Transverse colon (tissue), 3 donors: ENCODE data around the gene ERFE.

Source experiments
- POLR2A ChIP-seq: fragments of 450-650 bp; IDR thresholded peaks from one replicate; pipeline ENCODE4 v1.6.1; 2016; ENCODE audit warnings: antibody characterized with exemption, mild to moderate bottlenecking, moderate library complexity
- TF ChIP-seq, protein P1 (sequence below), 5 experiments: fragments of 200-600 bp in 3 of 5; fragments of 450-650 bp in 2 of 5; sonication (generic) in 3 of 5; IDR thresholded peaks; 1 replicate in 2 of 5; 2 replicates in 3 of 5; pipeline ENCODE4 v1.5.1; 2016 to 2017; ENCODE audit warnings: antibody characterized with exemption in 5 of 5, inconsistent platforms in 3 of 5, mild to moderate bottlenecking in 2 of 5, moderate library complexity in 1 of 5

DNA sequence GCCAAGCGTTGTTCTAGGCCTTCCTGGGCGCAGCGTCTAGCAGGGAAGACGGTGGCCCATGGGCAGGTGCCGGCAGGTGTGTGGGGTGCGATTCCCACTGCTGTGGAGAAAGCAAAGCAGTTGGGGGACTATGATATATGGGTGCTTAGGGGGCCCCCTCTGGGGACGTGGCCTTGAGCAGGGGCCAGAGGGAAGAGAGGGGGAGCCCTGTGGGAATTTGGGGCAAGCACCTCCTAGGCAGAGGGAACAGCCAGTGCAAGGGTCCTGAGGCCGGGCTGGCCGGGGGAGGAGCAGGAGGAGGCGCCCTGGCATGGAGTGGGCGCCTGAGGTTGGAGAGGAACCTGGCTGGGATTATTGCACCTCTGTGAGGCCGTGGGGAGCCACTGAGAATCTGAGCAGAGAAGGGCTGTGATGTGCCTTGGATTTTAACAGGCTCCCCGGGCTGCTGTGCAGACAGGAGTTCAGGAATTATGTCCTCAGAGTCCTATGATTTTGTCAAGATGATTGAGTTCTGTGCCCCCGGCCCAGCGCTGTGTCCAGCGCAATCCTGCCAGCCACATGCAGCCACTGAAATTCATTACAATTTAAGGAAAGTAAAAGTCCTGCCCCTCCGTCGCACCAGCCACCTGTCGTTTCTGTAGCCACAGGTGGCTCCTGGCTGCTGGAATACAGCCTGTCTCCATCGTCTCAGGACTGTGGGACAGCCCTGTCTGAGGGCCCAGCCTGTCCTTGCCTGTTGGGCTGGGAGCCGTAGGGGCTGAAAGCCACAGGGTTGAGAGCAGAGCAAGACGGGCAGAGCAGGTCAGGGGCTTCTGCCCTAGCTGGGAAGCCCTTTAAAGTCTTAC lies 29.4 kb upstream of the ERFE start:
- TF ChIP-seq, protein P1, sequence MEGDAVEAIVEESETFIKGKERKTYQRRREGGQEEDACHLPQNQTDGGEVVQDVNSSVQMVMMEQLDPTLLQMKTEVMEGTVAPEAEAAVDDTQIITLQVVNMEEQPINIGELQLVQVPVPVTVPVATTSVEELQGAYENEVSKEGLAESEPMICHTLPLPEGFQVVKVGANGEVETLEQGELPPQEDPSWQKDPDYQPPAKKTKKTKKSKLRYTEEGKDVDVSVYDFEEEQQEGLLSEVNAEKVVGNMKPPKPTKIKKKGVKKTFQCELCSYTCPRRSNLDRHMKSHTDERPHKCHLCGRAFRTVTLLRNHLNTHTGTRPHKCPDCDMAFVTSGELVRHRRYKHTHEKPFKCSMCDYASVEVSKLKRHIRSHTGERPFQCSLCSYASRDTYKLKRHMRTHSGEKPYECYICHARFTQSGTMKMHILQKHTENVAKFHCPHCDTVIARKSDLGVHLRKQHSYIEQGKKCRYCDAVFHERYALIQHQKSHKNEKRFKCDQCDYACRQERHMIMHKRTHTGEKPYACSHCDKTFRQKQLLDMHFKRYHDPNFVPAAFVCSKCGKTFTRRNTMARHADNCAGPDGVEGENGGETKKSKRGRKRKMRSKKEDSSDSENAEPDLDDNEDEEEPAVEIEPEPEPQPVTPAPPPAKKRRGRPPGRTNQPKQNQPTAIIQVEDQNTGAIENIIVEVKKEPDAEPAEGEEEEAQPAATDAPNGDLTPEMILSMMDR (IDR thresholded peaks at IDR 0.05) = no peak
- no peak for TF ChIP-seq POLR2A
